AG09309 (cell line): ENCODE measurements around the gene STX2.

Source experiments
- DNase-seq: peaks from one replicate; pipeline ENCODE4 v3.0.0-alpha.2; 2010; ENCODE audit warnings: low read depth
- H3K4me3 ChIP-seq: 2 replicates; pipeline ENCODE4 v1.5.1; 2011; ENCODE audit warnings: mild to moderate bottlenecking, low read depth, low read length, moderate library complexity; ENCODE audit not compliant: control insufficient read depth
- CTCF ChIP-seq: IDR thresholded peaks from 2 replicates; pipeline ENCODE4 v1.5.1; 2011; ENCODE audit warnings: mild to moderate bottlenecking, low read depth, low read length, inconsistent platforms; ENCODE audit not compliant: insufficient read depth, control insufficient read depth; ENCODE audit errors: missing control alignments

The STX2 gene

GRCh38 chr12:130766470-130766869 lies 72.6 kb downstream of the STX2 start:
- DNase-seq, result no peak
- no peak for TF ChIP-seq CTCF
- H3K4me3 ChIP-seq, result no peak overlapping the region

- no peak for TF ChIP-seq CTCF
- H3K4me3 ChIP-seq, result no peak overlapping the region
- DNase-seq, result no peak
Observed at GRCh38 chr12:130765186-130765659, 73.8 kb downstream of the STX2 start.

GRCh38 chr12:130764475-130765185 lies 74.4 kb downstream of the STX2 start:
- no peak for DNase-seq
- TF ChIP-seq CTCF, result no peak
- no peak overlapping the region for H3K4me3 ChIP-seq

- H3K4me3 ChIP-seq, result no peak overlapping the region
- DNase-seq, result no peak
- no peak for TF ChIP-seq CTCF
Observed at GRCh38 chr12:130764073-130764472, 75.0 kb downstream of the STX2 start.

GRCh38 chr12:130762319-130762675 lies 76.8 kb downstream of the STX2 start:
- no peak for TF ChIP-seq CTCF
- DNase-seq, result no peak
- H3K4me3 ChIP-seq, result no peak overlapping the region

- DNase-seq, result peak; percentile 21
- H3K4me3 ChIP-seq, result no peak overlapping the region
- peak; percentile 78 for TF ChIP-seq CTCF
Observed at GRCh38 chr12:130761537-130762318, 77.3 kb downstream of the STX2 start.
